HG03439 (cell line): ENCODE measurements around the gene SLC38A10.

Source experiments
- ATAC-seq: cut with Tn5 transposase; IDR thresholded peaks from one replicate; pipeline ENCODE4 v1.9.1; 2021; ENCODE audit warnings: mild to moderate bottlenecking, moderate library complexity; ENCODE audit not compliant: unreplicated experiment

The SLC38A10 gene

DNA sequence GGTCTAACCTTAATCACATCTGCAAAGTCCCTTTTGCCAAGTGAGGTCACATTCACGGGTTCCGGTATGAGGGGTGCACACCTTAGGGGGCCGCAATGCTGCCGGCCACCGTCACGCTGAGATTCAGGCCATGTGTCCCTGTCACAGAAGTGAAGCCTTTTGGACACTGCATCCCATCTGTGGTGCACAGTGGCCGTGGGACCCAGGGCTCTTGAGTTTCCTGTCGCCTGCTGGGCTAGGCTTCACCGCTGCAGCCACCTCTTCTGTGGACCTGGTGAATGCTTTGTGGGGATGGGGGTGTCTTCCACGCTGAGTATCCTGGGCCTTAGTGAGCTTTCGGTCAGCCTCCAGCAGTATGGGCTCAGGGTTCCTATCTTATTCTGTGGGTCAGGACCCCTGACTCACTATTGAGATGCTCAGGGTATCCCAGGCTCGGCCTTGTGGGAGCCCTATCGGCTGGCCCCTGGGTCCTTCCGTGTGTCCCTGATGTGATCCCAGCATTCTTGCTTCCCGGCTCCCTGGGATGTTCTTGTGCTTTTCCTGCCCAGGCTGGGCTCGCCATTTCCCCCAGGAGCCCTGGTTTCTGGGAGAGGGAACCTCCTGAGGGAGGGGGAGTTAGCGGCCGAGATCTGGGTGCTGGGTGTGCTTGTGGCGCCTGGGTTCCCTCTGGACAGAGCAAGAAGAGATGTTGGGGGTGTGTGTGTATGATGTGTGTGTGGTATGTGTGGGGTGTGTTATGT, 4.9 kb upstream of the SLC38A10 start:
- ATAC-seq, result no peak

DNA sequence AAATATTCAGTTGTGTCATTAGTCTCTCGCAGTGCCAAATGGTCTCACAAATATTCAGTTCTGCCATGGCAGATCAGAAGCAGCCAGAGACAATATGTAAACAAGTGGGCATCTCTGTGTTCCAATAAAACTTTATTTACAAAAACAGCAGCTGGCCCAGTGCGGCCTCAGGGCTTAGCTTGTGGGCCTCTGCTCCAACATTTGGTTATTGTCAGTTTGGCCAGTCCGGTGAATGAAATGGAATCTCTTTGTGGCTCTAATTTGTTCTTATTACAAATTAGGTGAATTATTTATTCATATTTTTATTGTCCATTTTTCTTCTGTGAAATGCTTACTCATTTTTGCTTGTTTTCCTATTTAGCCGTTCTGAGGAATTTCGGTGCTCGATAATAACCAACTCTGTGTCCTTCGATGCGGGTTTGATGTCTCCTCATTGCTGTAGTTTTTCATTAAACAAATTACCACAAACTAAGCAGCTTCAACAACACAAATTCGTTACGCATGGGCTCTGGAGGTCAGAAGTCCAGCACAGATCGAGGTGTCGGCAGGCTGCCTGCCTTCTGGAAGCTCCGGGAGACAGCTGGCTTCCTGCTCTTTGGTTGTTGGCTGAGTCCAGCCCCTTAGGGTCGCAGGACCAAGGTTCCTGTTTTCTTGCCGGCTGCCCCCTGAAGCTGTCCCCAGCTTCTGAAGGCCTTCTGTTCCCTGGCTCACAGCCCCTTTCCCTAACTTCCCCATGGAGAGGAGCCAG, 4.1 kb upstream of the SLC38A10 start:
- ATAC-seq, result no peak

DNA sequence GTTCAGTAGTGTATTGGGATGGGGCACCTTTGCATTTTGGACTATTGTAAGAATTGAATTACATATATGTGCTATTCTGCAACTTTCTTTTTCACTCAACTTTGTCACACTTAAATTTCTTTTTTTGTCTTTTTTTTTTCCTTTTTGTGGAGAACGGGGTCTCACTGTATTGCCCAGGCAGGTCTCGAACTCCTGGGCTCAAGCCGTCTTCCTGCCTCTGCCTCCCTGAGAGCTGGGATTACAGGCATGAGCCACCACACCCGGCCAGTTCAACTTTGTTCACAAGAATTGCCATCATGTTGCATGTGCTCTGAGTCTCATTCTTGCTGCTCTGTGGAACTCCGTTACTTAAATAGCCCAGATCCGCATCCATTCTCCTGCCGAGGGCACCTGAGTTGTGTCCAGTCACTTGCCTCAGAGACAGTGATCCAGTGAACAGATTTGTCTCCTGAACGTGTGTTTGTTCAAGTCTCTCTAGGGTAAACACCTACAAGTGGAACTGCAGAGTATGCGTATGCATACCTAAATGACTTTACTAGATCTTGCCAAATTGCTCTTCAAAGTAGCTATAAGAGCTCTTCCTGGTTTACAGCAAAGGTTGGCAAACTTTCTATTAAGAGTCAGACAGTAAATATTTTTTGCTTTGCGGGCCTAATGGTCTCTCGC, 3.4 kb upstream of the SLC38A10 start:
- no peak for ATAC-seq

DNA sequence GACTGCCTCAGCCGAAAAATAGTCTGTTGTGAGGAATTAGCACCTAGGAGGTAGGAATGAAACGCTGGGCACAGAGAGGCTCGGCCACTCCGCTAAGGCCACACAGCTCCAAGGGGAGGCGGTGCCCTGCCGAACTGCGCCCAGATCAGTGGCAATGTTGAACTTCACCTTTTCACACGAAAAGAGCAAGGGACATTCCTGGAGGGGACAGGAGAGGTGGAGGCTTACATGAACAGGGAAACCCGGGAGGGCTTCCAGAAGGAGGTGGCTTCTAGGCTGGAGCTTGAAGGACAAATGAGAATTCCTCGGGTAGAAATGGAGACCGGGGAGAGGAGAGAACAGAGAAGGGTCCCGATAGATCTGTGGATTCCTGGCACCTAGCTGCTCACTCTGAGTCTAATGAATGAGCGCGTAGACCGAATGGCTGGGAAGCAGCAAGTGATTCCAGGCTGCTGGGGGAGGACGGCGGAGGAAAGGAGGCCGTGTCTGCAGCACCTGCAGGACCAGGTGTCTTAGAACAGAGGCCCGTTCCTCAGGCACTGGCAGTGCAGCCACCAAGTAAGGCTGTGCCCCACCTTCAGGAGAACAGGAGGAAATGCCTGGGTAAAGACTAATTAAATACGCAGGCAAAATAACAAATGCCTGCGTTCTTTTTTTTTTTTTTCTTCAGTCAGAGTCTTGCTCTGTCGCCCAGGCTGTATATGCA, 722 bp upstream of the SLC38A10 start:
- ATAC-seq, result peak; percentile 14

DNA sequence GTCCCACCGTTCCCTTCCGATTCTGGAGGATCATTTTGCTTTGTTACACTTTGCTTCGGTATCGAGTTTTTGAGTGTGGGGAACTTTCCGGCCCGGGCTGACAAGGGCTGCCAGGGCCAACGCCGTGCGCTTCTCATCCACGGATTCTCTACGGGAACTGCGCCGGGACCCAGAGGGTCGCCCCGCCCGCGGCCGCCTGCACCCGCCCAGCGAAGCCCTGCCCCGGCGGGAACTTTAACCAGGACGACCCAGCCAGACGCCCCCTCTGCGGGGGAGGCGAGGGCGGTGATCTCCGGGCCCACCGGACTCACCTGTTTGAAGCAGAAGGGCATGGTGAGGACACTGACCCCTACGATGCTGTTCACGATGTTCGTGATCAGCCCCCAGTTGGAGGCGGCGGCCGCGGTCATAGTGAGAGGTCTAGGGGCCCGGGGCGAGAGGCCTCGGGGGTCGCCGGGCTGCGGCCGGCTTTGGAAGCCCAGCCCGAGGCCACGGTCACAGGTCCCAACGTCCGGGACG, 536 bp downstream of the SLC38A10 start:
- ATAC-seq, result peak; percentile 12

DNA sequence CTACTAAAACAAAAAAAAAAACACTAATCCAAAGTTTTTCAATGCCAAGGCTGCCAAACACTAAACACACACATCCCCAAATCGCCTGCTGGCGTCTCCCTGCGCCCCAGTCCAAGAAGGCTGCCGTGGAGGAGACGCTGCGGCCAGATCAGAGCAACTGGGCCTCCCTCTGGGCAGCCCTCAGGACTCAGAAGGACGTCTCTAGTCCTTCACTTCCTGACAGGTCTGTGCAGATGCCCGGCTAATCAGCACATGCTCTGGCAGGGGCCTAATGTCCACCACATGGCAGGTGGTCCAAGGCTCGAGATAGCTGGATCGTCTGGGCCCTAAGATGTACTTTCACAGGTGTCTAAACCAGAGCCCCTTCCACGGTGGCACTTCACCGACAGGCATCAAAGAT, 2.7 kb downstream of the SLC38A10 start:
- no peak for ATAC-seq

DNA sequence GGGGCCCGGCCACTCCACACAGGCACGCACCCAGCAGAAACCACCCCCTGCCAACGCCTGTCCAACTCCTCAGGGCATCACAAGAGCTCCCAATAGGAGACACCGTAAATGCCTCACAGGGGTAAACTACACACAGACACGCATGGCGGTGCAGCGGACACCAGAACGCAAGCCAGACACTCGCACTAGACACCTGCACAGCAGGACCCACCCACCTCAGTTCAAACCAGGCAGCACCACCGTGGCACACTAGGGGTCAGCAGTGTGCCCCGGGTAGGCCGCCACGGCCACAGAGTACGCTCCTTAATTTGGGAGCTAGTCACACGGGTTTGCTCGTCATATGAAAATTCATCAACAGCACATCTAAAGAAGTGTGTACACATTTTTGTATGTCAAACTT, 3.4 kb downstream of the SLC38A10 start:
- ATAC-seq, result peak; percentile 36

DNA sequence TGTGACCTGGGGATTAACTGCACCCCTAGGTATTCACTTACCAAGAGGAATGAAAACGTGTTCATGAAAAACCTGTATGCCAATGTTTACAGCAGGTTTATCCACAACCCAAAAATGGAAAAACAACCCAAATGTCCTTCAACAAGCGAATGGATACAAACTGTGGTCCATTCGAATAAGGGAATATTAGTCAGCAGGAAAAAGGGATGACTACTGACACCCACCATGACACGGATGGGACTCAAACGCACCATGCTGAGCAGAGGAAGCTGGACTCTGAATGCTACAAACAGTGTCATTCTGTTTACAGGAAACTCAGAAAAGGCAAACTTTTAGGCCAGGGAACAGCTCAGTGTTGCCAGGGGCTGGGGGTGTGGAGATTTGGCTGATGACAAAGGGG, 4.9 kb downstream of the SLC38A10 start:
- ATAC-seq, result no peak

DNA sequence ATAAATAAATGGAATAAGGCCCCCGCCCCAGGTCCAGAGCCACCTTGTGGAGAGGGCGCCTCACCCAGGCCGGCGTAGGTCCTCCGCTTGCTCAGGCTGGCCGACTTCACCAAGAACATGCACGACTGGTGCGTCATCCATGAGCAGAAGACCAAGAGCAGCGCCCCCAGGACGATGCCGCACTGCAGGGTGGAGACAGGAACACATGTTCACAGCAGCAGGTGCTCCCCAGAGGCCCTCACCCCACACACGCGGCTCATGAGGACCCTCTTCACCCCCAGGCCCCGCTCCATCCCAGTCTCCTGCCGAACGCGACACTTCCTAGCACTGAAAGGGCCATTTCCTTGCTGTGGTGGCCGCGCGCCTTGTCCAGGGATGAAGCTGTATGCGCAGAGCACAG, 5.5 kb downstream of the SLC38A10 start:
- no peak for ATAC-seq

DNA sequence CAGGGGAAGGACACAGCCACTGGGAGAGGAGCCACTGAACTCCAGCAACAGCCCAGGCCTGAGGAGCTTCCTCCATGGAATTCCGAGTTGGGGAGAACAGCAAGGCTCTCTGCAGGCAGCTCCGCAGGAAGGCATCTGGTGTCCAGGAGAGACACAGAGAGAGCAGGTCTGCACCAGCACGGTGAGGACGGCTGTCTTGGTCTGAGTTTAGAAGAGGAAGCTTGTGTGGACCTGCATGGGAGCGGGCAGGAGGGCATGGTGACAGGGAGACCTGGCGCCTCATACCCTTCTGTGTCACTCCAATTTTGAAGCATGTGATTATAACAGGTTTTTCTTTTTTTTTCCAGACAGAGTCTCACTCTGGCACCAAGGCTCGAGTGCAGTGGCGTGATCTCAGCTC, 6.4 kb downstream of the SLC38A10 start:
- no peak for ATAC-seq

DNA sequence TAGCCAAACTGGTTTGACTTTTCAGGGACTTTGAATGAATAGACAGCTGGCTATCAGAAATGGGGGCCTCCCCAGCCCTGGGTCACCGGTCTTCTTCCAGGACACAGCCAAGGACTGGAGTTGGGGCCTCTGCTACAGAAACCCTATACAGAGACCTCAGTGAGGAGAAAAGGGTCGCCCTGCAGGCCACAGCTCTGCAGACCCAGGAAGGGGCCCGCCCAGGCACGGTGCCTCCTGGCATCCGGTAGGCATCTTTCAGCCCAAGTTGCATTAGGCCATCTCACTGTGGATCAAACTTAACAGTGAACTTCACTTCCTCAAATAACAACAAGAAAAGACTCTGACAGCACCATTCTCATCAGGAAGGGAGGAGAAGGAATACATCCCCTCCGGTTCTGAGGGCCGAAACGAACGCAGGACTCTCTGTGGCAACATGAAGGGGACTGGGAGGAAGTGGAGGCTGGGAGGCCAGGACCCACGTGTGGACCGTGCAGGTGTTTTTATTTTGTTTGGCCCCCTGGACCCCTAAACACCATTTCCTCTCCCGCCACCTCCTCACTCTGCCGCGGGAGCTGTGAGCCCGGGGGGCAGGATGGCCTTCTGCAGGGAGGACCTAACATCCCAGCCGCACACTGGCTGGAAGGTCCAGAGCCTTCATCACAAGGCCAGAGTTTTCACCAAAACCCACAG, 7.2 kb downstream of the SLC38A10 start:
- ATAC-seq, result no peak

DNA sequence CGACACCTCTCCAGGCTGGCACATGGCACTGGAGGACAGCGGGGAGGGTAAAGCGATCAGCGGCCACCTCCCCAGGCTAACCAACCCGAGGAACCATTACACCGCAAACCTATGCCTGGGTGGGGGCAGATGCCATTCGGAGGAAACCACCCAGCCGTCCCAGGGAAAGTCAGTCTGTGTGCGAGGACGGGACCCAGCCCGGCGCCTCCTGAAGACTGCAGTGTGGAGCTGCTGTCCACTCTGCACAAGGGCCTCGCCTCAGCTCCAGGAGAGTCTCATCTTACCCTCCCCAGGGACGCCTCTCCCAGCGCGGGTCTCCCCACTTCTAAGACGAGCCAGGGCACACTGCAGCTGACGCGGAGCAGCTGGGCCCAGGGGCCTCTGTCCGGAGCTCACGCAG, 8.0 kb downstream of the SLC38A10 start:
- ATAC-seq, result no peak

DNA sequence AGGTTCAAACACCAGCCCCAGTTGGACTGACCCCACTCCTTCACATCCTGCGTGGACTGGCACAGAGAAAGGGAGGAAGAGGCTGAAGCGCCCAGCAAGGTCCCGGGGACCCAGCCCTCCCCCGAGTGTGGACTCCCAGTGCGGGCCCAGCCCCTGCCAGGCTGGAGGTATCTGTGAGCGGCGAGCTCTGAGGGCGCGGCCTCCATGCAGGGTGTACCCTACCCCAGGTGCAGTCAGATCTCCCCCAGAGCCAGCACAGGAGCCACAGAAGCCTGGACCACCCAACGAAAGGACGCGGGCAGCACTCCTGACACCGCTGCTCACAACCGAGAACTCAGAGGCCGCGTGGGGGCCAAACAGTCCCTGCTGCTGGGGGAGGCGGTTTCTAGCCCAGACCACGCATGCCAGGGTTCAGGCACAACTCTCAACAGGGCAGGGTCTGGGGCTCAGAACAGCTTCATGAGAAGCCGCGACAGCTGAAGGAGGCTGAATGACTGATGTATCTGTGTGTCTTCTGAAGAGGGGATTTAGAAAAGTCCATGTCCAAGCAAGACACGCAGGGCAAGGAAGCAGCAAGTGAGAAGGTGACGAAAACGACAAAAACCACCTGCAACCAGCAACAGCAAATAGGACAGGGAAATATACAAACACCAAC, 8.5 kb downstream of the SLC38A10 start:
- ATAC-seq, result no peak

DNA sequence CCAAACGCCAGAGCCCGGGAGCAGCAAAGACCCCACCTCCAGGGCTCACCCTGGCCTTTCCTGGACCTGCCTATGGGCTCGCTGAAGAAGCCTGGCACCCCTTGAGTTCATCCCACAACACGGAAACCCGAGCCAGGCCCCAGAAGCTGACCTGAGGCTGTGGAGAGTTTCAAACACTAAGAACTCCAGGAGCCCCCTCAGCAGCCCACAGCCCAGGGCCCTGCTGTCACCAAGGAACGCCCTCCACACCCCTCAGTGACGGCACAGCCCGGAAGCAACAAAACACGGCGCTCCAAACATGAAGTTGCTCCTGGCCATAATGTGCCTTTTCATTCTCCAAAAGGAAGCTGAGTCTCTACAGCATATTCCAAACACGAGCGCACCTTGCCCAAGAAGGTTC, 9.2 kb downstream of the SLC38A10 start:
- no peak for ATAC-seq

DNA sequence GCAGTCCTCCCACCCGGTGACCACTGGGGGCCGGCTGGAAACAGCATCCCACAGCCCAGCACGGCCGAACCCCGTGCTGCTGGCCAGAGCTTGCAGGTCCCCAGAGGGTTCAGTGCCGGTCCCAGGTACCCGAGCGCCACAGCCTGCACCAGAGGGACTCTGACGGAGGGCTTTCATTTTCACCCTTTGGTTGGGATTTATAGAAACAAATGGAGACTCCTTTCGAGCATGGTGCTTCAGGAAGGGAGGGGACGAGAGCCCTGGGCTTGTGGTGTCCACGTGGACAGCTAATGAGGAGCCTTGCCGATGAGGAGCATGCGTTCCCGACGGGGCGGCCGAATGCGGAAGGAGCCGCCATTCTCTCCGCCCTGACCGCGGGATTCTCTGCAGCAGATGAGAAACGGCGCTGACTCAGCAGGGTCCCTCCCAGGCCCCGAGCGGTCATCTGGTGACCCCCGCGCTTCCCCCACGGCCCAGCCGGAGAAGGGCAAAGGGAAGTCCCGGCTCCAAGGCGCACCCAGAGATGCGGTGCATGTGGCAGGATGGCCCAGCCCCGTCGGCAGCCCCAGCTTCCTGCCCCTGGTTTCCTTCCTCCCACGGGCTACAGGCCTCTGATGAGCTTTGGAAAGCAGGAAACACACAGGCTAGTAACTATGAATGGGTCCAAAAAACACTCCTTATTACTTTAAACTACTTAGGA, 9.8 kb downstream of the SLC38A10 start:
- ATAC-seq, result no peak

DNA sequence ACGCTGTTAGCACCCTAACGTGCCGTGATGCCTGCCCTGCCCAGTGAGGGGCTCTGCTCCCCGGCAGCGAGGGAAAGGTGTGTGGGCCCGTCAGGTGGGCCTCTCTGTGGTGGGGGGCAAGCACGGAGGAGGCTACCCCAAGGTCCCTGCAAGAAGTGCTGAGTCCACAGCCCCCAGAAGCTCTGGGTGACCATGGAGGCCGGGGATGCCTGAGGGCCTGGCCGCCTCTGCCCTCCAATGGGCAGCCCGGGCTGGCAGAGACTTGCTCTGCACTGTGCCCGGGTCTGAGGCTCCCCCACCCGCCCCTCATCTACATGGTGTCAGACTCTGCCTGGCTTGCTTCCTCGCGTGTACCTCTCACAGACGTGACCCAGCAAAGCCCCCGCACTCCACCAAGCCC, 12.2 kb downstream of the SLC38A10 start:
- ATAC-seq, result no peak

DNA sequence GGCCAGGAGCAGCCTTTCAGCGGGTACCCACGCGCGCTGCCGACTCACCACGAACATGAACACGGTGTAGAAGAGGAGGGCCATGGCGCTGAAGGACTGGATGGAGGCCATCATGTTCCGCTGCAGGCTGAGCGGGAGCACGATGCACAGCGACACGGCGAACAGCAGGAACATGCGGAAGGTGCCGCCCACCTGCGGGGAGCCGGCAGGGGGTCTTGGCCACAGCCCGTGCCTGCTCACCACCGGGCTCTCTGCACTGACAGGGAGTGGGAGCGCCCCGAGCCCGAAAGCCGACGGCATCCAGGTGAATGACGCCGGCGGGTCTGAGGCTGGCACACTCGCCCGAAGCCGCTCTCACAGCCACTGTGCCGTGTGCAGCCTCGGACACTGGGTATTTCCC, 13.0 kb downstream of the SLC38A10 start:
- ATAC-seq, result no peak

DNA sequence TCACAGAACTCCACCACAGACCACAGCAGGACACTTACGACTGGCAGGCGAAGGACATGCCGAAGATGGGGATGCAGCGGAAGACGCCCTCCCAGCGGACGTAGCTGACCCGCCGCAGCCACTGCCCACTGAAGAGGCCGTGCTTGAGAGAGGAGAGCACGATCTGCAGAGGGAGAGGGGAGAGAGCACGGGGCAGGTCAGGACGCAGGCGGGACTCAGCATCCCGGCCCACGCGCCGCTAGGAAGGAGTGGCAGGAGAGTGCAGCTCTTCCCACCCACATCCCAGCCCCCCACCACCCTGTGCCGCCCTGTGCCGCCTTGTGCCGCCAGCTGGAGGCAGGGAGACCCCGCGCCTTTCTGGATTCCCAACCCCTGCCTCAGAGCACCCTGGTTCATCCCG, 14.5 kb downstream of the SLC38A10 start:
- no peak for ATAC-seq
